GM18907 (cell line): ENCODE results near the gene RAB31.

Experiments
- ATAC-seq: cut with Tn5 transposase; IDR thresholded peaks from one replicate; pipeline ENCODE4 v1.9.1; 2021; ENCODE audit warnings: mild to moderate bottlenecking, moderate library complexity; ENCODE audit not compliant: unreplicated experiment

RAB31 gene

GRCh38 chr18:9691235-9691634 lies 16.9 kb upstream of the RAB31 start:
- ATAC-seq: no peak

DNA sequence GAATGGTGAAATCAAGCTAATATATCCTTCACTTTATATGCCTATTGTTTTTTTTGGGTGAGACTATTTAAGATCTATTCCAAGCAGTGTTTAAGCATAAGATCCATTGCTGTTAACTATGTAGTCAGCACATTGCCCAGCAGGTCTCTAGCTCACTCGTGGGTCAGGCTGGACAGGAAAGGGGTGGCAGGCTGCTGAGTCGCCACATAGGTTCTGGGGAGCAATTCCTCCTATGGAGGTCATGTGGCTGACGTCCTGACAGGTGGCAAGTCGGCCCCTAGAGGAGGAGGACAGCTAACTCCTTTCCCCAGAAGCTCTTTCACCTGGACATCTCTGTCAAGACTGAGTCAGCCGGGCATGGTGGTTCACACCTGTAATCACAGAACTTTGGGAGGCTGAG lies 13.9 kb upstream of the RAB31 start:
- no peak for ATAC-seq

GRCh38 chr18:9694952-9695495 lies 13.1 kb upstream of the RAB31 start:
- no peak for ATAC-seq

DNA sequence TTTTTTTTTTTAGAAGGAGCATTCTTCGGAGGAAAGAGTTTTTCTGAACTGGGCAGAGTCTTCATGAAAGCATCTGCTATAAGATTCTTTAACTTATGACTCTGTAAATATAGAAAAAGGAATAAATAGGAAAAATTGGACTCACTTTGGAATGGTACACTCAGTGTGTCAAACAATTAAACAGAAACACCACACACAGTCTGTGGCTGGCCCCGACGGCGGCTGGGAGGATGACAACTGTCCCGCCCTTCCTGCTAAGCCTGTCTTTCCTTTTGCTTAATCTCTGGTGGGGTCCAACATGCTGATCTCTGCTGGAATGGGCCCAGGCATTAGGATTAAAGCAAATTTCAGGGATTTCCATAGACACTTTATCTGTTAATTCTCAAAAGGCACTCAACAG lies 12.5 kb upstream of the RAB31 start:
- no peak for ATAC-seq

- no peak for ATAC-seq
These were observed 12.0 kb upstream of the RAB31 start for GRCh38 chr18:9696112-9696511.

GRCh38 chr18:9696701-9697100 lies 11.4 kb upstream of the RAB31 start:
- no peak for ATAC-seq

GRCh38 chr18:9697121-9697520 lies 11.0 kb upstream of the RAB31 start:
- ATAC-seq: no peak

DNA sequence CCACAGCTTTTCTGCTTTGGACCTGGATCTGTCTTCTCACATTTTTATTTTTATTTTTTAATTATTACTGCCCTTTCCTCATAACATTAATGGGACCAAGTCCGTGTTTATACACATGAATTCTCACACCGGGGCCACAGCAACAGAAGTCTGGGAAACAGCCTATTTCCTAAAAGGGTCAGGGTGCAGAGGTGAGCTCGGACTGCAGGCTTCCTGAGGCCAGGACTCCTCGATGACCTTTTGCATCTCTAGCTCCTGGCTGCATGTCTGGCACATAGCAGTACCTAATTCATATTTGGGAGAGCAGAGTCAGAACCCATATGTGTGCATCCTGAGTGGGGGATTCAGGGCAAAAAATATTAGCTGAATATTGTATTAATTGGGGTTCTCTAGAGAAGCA lies 9.6 kb upstream of the RAB31 start:
- ATAC-seq: no peak

- ATAC-seq: no peak
These were observed 7.8 kb upstream of the RAB31 start for GRCh38 chr18:9700261-9700796.

- no peak for ATAC-seq
These were observed 6.3 kb upstream of the RAB31 start for GRCh38 chr18:9701609-9702349.

DNA sequence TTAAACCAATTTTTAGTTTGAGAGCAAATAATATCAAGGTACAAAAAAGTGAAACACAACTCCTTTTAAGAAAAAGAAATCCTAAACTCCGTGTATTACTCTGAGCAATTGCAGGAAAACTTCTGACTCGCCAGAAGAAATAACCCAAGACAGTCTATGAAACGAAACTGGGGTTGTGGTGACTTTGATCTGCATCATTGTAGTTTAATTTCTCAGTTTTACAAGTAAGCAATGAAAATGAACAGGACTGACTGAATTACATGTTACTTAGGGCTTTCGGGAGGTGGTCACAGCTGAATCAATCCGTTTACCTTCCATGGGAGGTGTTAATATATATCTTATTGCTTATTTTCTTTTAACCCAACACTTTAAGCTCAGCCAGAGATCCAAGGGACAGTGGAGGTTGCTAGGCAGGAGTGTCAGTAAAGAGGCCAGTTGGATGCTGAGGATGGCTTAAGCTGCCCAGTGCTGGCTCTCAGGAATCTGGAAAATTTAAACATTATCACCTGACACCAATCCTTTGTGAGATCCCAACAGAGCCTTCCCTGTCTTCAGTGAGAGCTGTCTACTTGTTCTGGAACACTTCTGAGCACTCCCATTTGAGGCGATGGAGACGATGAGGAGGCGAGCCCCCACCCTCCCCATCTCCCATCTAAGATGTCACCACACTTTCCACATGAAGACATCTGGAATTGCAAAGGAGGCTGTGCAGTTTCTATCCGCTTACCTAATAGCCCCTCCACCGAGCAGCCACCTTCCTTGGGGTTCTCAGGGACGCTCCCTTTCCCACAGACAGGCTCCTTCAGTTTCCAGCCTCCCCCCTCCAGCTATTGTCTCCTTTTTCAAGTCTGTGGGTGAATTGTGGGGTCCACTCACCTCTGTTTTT lies 3.6 kb upstream of the RAB31 start:
- no peak for ATAC-seq

GRCh38 chr18:9705183-9705829 lies 2.8 kb upstream of the RAB31 start:
- ATAC-seq: no peak

DNA sequence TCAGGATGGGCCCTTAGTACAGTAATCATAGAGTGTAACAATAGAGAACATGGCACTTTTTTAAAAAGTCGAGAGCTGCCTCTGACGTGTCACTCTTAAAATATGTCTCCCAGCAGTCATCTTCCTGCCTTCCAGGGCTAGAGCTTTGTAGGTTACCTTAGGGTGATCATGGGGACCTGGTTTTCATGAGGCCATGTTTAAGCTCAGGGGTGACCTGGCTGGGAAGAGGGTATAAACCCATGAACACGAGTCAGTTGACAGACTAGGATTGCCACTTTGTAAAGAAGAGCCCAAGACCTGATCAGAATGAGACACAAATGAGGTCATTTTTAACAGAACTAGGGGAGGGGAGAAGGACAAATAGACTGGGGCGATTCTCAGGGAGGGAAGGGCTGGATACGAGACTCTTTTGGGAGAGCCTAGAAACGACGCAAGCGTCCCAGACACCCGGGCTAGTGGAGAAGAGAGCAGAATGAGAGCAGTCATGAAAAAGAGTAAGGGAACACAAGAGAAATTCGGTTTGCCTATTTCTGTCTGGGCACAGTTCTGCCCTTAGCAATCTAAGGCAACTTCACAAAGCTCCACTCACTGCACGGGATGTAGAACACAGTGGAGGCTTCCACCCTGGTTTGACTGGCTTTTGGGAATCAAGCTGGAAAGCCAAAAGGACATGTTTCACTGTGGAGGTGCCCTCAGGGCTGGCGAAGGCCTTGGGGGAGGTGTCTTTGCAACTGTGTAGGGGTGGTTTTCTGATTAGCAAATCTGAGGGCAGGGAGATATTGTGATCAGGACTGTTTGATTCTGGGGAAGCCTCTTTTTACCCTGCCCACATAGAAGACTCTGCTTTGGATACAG lies 1.8 kb upstream of the RAB31 start:
- ATAC-seq: no peak

DNA sequence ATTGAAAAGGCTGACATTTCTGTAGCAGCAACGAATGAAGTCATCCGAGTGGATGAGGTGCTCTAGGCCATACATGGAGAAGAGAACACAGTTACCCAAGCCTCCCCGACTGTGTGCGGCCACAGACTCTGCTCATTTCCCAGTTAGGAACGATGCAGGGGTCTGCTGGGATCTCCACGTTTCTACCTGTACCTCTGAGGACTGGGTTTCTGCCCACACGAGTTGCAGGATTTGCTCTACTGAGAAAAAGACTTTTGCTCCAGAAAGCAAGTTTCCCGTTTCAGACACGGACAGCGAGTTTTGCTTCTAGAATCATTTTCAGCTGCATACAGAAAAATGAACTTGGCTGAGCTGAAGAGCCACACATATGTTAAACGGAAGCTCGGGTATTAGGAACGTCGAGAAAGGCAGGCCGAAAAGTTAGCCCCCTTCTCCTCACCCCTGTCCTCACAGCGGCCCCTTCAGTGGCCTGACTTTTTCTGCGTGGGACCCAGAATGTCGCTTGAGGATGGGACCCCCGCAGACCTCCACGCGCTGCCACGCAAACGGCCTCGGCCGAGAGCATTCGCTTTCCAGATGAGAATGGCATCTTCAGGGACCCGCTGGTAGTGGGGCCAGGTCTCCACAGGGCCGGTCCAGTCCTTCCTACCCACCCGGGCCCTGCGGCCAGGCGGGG lies 582 bp upstream of the RAB31 start:
- no peak for ATAC-seq

- peak; percentile 26 for ATAC-seq
These were observed 568 bp downstream of the RAB31 start for GRCh38 chr18:9708434-9709303.

- no peak for ATAC-seq
These were observed 1.3 kb downstream of the RAB31 start for GRCh38 chr18:9709304-9709877.

- no peak for ATAC-seq
These were observed 1.9 kb downstream of the RAB31 start for GRCh38 chr18:9710037-9710436.

DNA sequence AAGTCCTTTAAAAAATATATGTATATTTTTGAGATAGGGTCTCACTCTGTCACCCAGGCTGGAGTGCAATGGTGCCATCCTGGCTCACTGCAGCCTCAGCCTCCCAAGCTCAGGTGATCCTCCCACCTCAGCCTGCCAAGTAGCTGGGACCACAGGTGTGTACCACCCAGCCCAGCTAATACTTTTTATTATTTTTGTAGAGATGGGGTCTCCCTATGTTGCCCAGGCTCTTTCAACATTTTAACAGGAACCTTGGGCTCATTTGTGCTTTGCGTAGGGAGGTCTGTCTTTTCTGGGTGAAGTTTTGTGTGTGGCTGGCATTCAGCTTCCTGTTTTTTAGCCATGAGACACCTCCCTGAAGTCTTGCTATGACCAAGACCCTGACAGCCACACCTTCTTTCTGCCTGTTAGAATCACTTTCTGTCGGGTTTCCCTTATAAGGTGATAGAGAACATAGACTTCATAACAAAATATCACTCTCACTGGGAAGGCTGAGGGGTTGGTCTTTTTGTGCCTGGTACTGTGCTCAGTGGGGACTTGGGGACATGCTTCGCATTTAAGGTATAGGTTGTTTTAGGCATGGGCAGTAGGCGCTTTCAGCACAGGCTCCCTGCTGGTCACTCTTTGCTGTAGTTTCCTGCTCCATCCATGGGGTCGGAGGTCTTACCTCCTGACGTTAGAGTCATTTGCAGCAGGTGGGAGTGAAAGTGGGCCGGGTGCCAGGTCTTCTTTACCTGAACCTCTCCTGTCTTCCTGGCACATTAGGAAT lies 3.4 kb downstream of the RAB31 start:
- ATAC-seq: peak; percentile 71
